DND-41 (cell line): ENCODE data around the gene PRPF6.

ENCODE experiments used
- ATAC-seq: fragments of 200-7000 bp; cut with Tn5 transposase; 3 replicates; pipeline ENCODE4 v1.9.1; 2021; ENCODE audit warnings: low read depth; ENCODE audit not compliant: insufficient read depth
- DNase-seq: peaks from one replicate; pipeline ENCODE4 v3.0.0-alpha.2; 2020
- H2AFZ ChIP-seq: 2 replicates; pipeline ENCODE4 v1.6.0; 2012; ENCODE audit warnings: low read depth, low read length
- H3K27ac ChIP-seq: 2 replicates; pipeline ENCODE4 v1.5.1; 2012; ENCODE audit warnings: low read length, inconsistent platforms
- H3K27me3 ChIP-seq: fragments of 200-600 bp; sonication (generic); 2 replicates; pipeline ENCODE4 v1.6.0; 2012; ENCODE audit warnings: low read length, mild to moderate bottlenecking, inconsistent platforms; ENCODE audit not compliant: insufficient read depth, poor library complexity
- H3K36me3 ChIP-seq: 2 replicates; pipeline ENCODE4 v1.5.1; 2012; ENCODE audit warnings: low read length, inconsistent platforms; ENCODE audit not compliant: insufficient read depth
- H3K4me1 ChIP-seq: 2 replicates; pipeline ENCODE4 v1.5.1; 2012; ENCODE audit warnings: mild to moderate bottlenecking, low read length; ENCODE audit not compliant: insufficient read depth
- H3K4me2 ChIP-seq: 2 replicates; pipeline ENCODE4 v1.6.0; 2012; ENCODE audit warnings: mild to moderate bottlenecking, moderate library complexity, low read length, inconsistent platforms; ENCODE audit not compliant: insufficient read depth
- H3K4me3 ChIP-seq, 2 experiments: fragments of 200-600 bp in 1 of 2; shearing (Covaris generic) in 1 of 2; 2 replicates each; pipeline ENCODE4 v1.5.1; 2012 to 2016; ENCODE audit warnings: inconsistent platforms in 2 of 2, low read length in 2 of 2, mild to moderate bottlenecking in 2 of 2, low read depth in 1 of 2, moderate library complexity in 1 of 2
- H3K79me2 ChIP-seq: 2 replicates; pipeline ENCODE4 v1.6.0; 2012; ENCODE audit warnings: low read length, inconsistent platforms; ENCODE audit not compliant: insufficient read depth
- H3K9ac ChIP-seq: 2 replicates; pipeline ENCODE4 v1.6.0; 2012; ENCODE audit warnings: low read depth, mild to moderate bottlenecking, inconsistent platforms, low read length, moderate library complexity
- H3K9me3 ChIP-seq: 2 replicates; pipeline ENCODE4 v1.5.1; 2012; ENCODE audit warnings: low read length, moderate library complexity, mild to moderate bottlenecking, inconsistent platforms; ENCODE audit not compliant: insufficient read depth, severe bottlenecking
- H4K20me1 ChIP-seq: 2 replicates; pipeline ENCODE4 v1.6.0; 2012; ENCODE audit warnings: low read length; ENCODE audit not compliant: insufficient read depth
- EZH2 ChIP-seq: IDR thresholded peaks from 3 replicates; pipeline ENCODE4 v1.6.1; 2012; ENCODE audit warnings: borderline replicate concordance, low read depth, mild to moderate bottlenecking, moderate library complexity, low read length, inconsistent platforms; ENCODE audit not compliant: severe bottlenecking
- TF ChIP-seq, protein P1 (sequence below): IDR thresholded peaks from 2 replicates; pipeline ENCODE4 v1.5.1; 2012; ENCODE audit warnings: borderline replicate concordance, low read length, moderate library complexity, mild to moderate bottlenecking; ENCODE audit not compliant: poor library complexity, severe bottlenecking; ENCODE audit errors: extremely low read depth

Gene PRPF6

DNA sequence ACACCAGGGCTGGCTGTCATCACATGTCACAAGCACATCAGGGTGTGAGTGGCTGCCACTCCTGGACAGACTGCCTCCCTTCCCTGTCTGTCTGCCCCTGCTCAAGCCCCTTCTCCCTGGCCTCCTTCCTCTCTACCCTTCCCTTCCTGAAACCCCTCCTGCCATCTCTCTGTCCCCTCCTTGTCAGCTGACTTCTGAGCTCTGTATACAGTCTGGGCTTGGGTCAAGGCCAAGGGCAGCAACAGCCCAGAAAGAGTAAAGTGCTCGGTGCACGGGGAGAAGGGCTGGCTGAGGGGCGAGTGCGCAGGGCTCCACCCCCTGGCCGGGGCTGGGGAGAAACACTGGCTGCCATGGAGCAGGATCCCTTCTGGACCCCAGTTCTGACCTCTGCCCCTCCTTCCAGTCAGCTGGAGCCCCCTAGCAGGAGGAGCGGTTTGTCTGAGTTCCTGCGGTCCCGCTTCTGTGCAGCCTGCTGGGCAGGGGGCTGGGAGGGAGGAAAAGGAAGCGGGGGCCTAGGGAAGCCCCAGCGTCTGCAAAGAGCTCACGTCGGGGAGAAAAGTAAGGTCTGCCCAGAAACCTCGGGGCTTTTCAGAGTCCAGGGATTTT lies 101.3 kb downstream of the PRPF6 start:
- Histone ChIP-seq H3K36me3 (no peaks in the 10 kb centered on the region; the same call in 1 of the 2 replicates), H3K4me3 (no peak overlapping the region), H4K20me1 (peaks cover 21% of the 10 kb centered on the region; the same call in 1 of the 2 replicates), H3K27me3 (peaks cover 30% of the 10 kb centered on the region), H2AFZ (no peak overlapping the region), H3K9ac (no peak overlapping the region), H3K79me2 (peaks cover 12% of the 10 kb centered on the region), H3K4me2 (no peak overlapping the region), H3K27ac (no peak overlapping the region), H3K4me1 (peaks cover 43% of the 10 kb centered on the region), H3K9me3 (no peaks in the 10 kb centered on the region)
- no peak for DNase-seq
- ATAC-seq, result no peak
- no peak for TF ChIP-seq EZH2
- TF ChIP-seq, protein P1, sequence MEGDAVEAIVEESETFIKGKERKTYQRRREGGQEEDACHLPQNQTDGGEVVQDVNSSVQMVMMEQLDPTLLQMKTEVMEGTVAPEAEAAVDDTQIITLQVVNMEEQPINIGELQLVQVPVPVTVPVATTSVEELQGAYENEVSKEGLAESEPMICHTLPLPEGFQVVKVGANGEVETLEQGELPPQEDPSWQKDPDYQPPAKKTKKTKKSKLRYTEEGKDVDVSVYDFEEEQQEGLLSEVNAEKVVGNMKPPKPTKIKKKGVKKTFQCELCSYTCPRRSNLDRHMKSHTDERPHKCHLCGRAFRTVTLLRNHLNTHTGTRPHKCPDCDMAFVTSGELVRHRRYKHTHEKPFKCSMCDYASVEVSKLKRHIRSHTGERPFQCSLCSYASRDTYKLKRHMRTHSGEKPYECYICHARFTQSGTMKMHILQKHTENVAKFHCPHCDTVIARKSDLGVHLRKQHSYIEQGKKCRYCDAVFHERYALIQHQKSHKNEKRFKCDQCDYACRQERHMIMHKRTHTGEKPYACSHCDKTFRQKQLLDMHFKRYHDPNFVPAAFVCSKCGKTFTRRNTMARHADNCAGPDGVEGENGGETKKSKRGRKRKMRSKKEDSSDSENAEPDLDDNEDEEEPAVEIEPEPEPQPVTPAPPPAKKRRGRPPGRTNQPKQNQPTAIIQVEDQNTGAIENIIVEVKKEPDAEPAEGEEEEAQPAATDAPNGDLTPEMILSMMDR, result peak; percentile 2
